ENCODE data around the gene SCFD2. TPM values are rescaled to one million over a fixed set of nuclear protein-coding genes. Genes with fewer than 3 reads are reported as not detected.

Gene SCFD2
- total and polyA plus RNA-seq, 2 donors (not counting 3 experiments of a cell fraction or from before 2014, with no cell fraction given), result 12.3 to 22.8 TPM

DNA sequence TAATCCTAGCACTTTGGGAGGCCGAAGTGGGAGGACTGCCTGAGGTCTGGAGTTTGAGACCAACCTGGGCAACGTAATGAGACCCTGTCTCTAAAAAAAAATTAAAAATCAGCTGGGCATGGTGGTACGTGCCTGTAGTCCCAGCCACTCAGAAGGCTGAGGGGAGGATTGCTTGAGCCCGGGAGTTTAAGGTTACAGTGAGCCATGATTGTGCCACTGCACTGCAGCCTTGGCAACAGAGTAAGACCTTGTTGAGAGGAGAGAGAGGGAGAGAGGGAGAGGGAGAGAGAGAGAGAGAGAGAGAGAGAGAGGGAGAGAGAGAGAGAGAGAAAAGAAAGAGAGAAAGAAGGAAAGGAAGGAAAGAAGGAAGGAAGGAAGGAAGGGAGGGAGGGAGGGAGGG lies 358.8 kb downstream of the SCFD2 start:
- Histone ChIP-seq H4K20me1 (replicated peaks; ENCODE audit: control insufficient read depth, extremely low read depth, insufficient read depth, low read length) (no peaks in the 10 kb centered on the region), H3K4me2 (ENCODE audit: insufficient read depth, low read length) (no peak overlapping the region), H3K9me1 (replicated peaks; ENCODE audit: control insufficient read depth, extremely low read depth, insufficient read depth, low read length) (no peaks in the 10 kb centered on the region), H3K27ac (ENCODE audit: insufficient read depth, low read depth, low read length) (no peak overlapping the region), H3K36me3 (ENCODE audit: control insufficient read depth in 2 of 2, extremely low read depth in 1 of 2, insufficient read depth in 2 of 2, low read length in 2 of 2) (no peaks in the 10 kb centered on the region), H3K79me2 (ENCODE audit: control insufficient read depth, insufficient read depth, low read length) (no peaks in the 10 kb centered on the region), H2AFZ (ENCODE audit: low read depth, low read length) (no peak overlapping the region), H3K27me3 (ENCODE audit: control insufficient read depth in 2 of 2, insufficient read depth in 2 of 2, low read length in 2 of 2) (no peaks in the 10 kb centered on the region), H3K9me3 (replicated peaks; ENCODE audit: control insufficient read depth, insufficient read depth, low read length) (no peaks in the 10 kb centered on the region), H3K4me1 (ENCODE audit: control insufficient read depth, extremely low read depth, insufficient read depth, low read length) (peaks cover 2% of the 10 kb centered on the region), H3K4me3 (replicated peaks in 1 of 3; ENCODE audit: insufficient read depth in 1 of 3, low read depth in 1 of 3, low read length in 3 of 3) (no peak overlapping the region), H3K9ac (replicated peaks; ENCODE audit: extremely low read depth, insufficient read depth, low read length) (no peak overlapping the region)
- TF ChIP-seq, protein P1, sequence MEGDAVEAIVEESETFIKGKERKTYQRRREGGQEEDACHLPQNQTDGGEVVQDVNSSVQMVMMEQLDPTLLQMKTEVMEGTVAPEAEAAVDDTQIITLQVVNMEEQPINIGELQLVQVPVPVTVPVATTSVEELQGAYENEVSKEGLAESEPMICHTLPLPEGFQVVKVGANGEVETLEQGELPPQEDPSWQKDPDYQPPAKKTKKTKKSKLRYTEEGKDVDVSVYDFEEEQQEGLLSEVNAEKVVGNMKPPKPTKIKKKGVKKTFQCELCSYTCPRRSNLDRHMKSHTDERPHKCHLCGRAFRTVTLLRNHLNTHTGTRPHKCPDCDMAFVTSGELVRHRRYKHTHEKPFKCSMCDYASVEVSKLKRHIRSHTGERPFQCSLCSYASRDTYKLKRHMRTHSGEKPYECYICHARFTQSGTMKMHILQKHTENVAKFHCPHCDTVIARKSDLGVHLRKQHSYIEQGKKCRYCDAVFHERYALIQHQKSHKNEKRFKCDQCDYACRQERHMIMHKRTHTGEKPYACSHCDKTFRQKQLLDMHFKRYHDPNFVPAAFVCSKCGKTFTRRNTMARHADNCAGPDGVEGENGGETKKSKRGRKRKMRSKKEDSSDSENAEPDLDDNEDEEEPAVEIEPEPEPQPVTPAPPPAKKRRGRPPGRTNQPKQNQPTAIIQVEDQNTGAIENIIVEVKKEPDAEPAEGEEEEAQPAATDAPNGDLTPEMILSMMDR (IDR thresholded peaks at IDR 0.05; ENCODE audit: extremely low read depth in 1 of 2, insufficient read depth in 1 of 2, low read depth in 1 of 2, low read length in 2 of 2), result no peak
- TF ChIP-seq EZH2 (IDR thresholded peaks at IDR 0.05; ENCODE audit: borderline replicate concordance, low read depth, low read length, severe bottlenecking), result no peak
- no peak for TF ChIP-seq POLR2AphosphoS5 (IDR thresholded peaks at IDR 0.05; ENCODE audit: insufficient read depth, low read depth, low read length)
- TF ChIP-seq GATA2 (IDR thresholded peaks at IDR 0.05; ENCODE audit: insufficient read depth, insufficient read length, low read depth, low read length), result no peak
- no peak for TF ChIP-seq JUN (IDR thresholded peaks at IDR 0.05; ENCODE audit: borderline replicate concordance, insufficient read depth, insufficient read length, low read depth)
- no peak for TF ChIP-seq POLR2A (IDR thresholded peaks at IDR 0.05; ENCODE audit: low read depth, low read length)
- no peak for TF ChIP-seq FOS (IDR thresholded peaks at IDR 0.05; ENCODE audit: borderline replicate concordance, insufficient read depth, low read length)
- TF ChIP-seq, protein P2, sequence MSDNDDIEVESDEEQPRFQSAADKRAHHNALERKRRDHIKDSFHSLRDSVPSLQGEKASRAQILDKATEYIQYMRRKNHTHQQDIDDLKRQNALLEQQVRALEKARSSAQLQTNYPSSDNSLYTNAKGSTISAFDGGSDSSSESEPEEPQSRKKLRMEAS (IDR thresholded peaks at IDR 0.05; ENCODE audit: insufficient read depth, insufficient read length), result no peak
- no peak for TF ChIP-seq MYC (IDR thresholded peaks at IDR 0.05; ENCODE audit: low read depth, low read length)
- intact Hi-C loops (cut with micrococcal nuclease), result no loop called here
- dilution Hi-C loops (cut with MboI; ENCODE audit: extremely low pct_ligation_motif_present, low sequenced_read_pairs), result no loop called here
- BruUV-seq (replicated peaks), result no TSS peak
- DNase-seq (ENCODE audit: low read depth, low spot score) (no peak), FAIRE-seq (no peak)
- ChIA-PET POLR2A (no interaction called here), CTCF (interaction anchor here (0.6 to 1.5 kb wide), 2 partner anchors 9 to 1227 kb away, joined by 3 to 5 read pairs; no protein-coding TSS in a partner anchor)
